Lower leg skin (tissue), 3 donors: ENCODE data around the gene MICAL2.

Experiments
- CTCF ChIP-seq, 3 donors: fragments of 450-650 bp; IDR thresholded peaks; one replicate each; pipeline ENCODE4 v1.5.1; 2016; ENCODE audit warnings: antibody characterized with exemption in 3 of 3, mild to moderate bottlenecking in 3 of 3, moderate library complexity in 2 of 3
- POLR2A ChIP-seq, 2 donors: fragments of 450-650 bp; IDR thresholded peaks; one replicate each; pipeline ENCODE4 v1.6.1; 2016 to 2017; ENCODE audit warnings: antibody characterized with exemption in 2 of 2, mild to moderate bottlenecking in 1 of 2, moderate library complexity in 1 of 2

GRCh38 chr11:12213883-12214282, 103.5 kb downstream of the MICAL2 start:
- TF ChIP-seq POLR2A (IDR thresholded peaks at IDR 0.05) (no peak), CTCF (IDR thresholded peaks at IDR 0.05) (no peak)
